ENCODE data around the gene ARAP2. TPM values are rescaled to one million over a fixed set of nuclear protein-coding genes. Genes with fewer than 3 reads are reported as not detected.

Gene ARAP2
- total RNA-seq, 1 experiment from 2014 or later, result 12.5 TPM

DNA sequence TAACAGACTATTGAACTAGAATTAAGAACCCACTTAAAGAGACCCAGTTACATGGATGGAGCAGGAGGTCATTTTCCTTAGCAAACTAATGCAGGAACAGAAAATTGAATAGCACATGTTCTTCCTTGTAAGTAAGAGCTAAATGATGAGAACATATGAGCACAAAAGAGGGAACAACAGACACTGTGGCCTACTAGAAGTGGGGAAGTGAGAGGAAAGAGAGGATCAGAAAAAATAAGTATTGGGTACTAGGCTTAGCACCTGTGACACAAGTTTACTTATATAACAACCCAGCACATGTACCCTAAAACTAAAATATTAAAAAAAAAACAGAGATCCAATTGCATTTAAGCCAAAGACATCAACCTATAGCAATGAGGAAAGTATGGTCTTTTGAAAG lies 26.2 kb downstream of the ARAP2 start:
- TF ChIP-seq EZH2phosphoT487 (IDR thresholded peaks at IDR 0.05; ENCODE audit: borderline replicate concordance, low read length), result no peak
- TF ChIP-seq, protein P1, sequence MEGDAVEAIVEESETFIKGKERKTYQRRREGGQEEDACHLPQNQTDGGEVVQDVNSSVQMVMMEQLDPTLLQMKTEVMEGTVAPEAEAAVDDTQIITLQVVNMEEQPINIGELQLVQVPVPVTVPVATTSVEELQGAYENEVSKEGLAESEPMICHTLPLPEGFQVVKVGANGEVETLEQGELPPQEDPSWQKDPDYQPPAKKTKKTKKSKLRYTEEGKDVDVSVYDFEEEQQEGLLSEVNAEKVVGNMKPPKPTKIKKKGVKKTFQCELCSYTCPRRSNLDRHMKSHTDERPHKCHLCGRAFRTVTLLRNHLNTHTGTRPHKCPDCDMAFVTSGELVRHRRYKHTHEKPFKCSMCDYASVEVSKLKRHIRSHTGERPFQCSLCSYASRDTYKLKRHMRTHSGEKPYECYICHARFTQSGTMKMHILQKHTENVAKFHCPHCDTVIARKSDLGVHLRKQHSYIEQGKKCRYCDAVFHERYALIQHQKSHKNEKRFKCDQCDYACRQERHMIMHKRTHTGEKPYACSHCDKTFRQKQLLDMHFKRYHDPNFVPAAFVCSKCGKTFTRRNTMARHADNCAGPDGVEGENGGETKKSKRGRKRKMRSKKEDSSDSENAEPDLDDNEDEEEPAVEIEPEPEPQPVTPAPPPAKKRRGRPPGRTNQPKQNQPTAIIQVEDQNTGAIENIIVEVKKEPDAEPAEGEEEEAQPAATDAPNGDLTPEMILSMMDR (conservative IDR thresholded peaks at IDR 0.05; ENCODE audit: low read depth, low read length), result no peak
- TF ChIP-seq EZH2 (IDR thresholded peaks at IDR 0.05; ENCODE audit: low read length, unreplicated experiment), result no peak
- Histone ChIP-seq H3K27me3 (ENCODE audit: low read length) (no peaks in the 10 kb centered on the region), H3K9me2 (replicated peaks; ENCODE audit: low read length) (no peaks in the 10 kb centered on the region), H3K79me2 (ENCODE audit: low read length) (peaks cover 46% of the 10 kb centered on the region), H3K9ac (ENCODE audit: low read length) (no peak overlapping the region), H3K27ac (ENCODE audit: low read length) (no peak overlapping the region), H3K36me3 (ENCODE audit: low read depth, low read length) (no peaks in the 10 kb centered on the region), H3K4me2 (ENCODE audit: low read length) (no peak overlapping the region), H3K9me3 (ENCODE audit: low read length) (no peaks in the 10 kb centered on the region), H2AFZ (ENCODE audit: low read length) (no peak overlapping the region), H3K4me3 (ENCODE audit: low read length) (no peak overlapping the region), H3K4me1 (ENCODE audit: insufficient read depth, low read length) (peaks cover 8% of the 10 kb centered on the region; the same call in 1 of the 2 replicates), H3F3A (ENCODE audit: low read length, unreplicated experiment) (no peaks in the 10 kb centered on the region), H4K20me1 (ENCODE audit: low read length) (0 out of 2 replicates have a peak, but pooled peaks cover 5% of the 10 kb centered on the region)
- DNase-seq (no peak), ATAC-seq (no peak)
- BruUV-seq (replicated peaks), result no TSS peak
- ChIA-PET POLR2A (ENCODE audit: unreplicated experiment) (no interaction called here), CTCF (no interaction called here)
- intact Hi-C loops (cut with micrococcal nuclease), result no loop called here

DNA sequence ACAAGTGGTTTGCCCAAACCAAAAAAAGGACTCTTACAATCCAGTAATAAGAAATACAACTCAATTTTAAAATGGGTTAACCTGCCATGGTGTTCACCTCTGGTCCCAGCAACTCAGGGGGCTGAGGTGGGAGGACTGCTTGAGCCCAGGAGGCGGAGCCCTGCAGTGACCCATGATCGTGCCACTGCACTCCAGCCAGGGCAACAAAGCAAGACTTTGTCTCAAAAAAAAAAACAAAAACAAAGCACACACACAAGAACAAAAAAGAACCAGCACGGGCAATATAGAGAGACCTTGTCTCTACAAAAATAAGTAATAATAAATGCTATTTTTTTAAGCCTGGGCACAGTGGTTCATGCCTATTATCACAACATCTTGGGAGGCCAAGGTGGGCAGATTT lies 28.7 kb downstream of the ARAP2 start:
- H3K9me2 ChIP-seq (replicated peaks; ENCODE audit: low read length), result no peaks in the 10 kb centered on the region
- ChIA-PET POLR2A (ENCODE audit: unreplicated experiment) (no interaction called here), CTCF (no interaction called here)
- TF ChIP-seq, protein P1 (conservative IDR thresholded peaks at IDR 0.05; ENCODE audit: low read depth, low read length), result no peak
- BruUV-seq (replicated peaks), result no TSS peak
- intact Hi-C loops (cut with micrococcal nuclease), result no loop called here
- H3K27ac ChIP-seq (ENCODE audit: low read length), result no peak overlapping the region
- no peaks in the 10 kb centered on the region for H3K9me3 ChIP-seq (ENCODE audit: low read length)
- H2AFZ ChIP-seq (ENCODE audit: low read length), result no peak overlapping the region
- no peaks in the 10 kb centered on the region for H3K36me3 ChIP-seq (ENCODE audit: low read depth, low read length)
- no peaks in the 10 kb centered on the region for H3K4me1 ChIP-seq (ENCODE audit: insufficient read depth, low read length)
- no peaks in the 10 kb centered on the region for H3F3A ChIP-seq (ENCODE audit: low read length, unreplicated experiment)
- ATAC-seq (no peak), DNase-seq (no peak)
- 0 out of 2 replicates have a peak, but pooled peaks cover 5% of the 10 kb centered on the region for H4K20me1 ChIP-seq (ENCODE audit: low read length)
- no peak overlapping the region for H3K4me2 ChIP-seq (ENCODE audit: low read length)
- no peaks in the 10 kb centered on the region for H3K27me3 ChIP-seq (ENCODE audit: low read length)
- H3K9ac ChIP-seq (ENCODE audit: low read length), result no peak overlapping the region
- H3K4me3 ChIP-seq (ENCODE audit: low read length), result no peak overlapping the region
- peaks cover 29% of the 10 kb centered on the region for H3K79me2 ChIP-seq (ENCODE audit: low read length)

DNA sequence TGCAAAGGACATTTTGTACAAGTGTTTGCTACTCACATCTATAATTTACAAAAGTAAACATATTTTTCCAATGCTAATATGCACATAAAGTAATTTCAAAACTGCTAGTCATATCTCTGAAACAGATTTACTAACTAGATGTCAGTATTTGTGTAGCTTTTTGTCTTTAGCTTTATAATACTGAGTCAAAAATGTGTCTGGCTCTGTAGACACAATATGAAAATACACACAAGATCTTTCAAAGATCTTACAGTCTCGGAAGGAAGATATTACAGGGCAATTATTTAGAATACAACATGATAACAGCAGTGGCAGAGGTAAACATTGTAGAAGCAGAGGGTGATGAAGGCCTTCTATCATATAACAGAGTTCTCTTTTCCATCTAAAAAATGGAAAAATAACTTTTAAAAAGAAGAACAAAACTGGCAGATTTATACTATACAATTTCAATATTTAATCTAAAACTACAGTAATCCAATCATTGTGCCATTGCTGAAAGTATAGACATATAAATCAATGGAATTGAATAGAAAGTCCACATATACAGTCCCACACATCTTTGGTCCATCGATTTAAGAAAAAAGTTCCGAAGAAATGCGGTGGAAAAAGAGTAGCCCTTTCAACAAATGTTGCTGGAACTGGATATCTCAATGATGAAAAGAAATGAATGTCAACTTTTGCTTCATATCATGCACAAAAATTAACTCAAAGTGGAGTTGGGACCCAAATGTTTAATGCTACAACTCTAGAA lies 29.4 kb downstream of the ARAP2 start:
- no peaks in the 10 kb centered on the region for H3K9me3 ChIP-seq (ENCODE audit: low read length)
- intact Hi-C loops (cut with micrococcal nuclease), result no loop called here
- H3K4me2 ChIP-seq (ENCODE audit: low read length), result no peak overlapping the region
- no peak overlapping the region for H2AFZ ChIP-seq (ENCODE audit: low read length)
- no peaks in the 10 kb centered on the region for H3K27me3 ChIP-seq (ENCODE audit: low read length)
- peaks cover 29% of the 10 kb centered on the region for H3K79me2 ChIP-seq (ENCODE audit: low read length)
- H3K4me1 ChIP-seq (ENCODE audit: insufficient read depth, low read length), result no peaks in the 10 kb centered on the region
- DNase-seq (no peak), ATAC-seq (no peak)
- no peaks in the 10 kb centered on the region for H3K9me2 ChIP-seq (replicated peaks; ENCODE audit: low read length)
- 0 out of 2 replicates have a peak, but pooled peaks cover 5% of the 10 kb centered on the region for H4K20me1 ChIP-seq (ENCODE audit: low read length)
- H3K27ac ChIP-seq (ENCODE audit: low read length), result no peak overlapping the region
- no peaks in the 10 kb centered on the region for H3F3A ChIP-seq (ENCODE audit: low read length, unreplicated experiment)
- H3K36me3 ChIP-seq (ENCODE audit: low read depth, low read length), result no peaks in the 10 kb centered on the region
- ChIA-PET POLR2A (ENCODE audit: unreplicated experiment) (interaction anchor here (0.5 kb wide), 1 partner anchor 883 kb away, joined by 3 read pairs; no protein-coding TSS in a partner anchor), CTCF (no interaction called here)
- no TSS peak for BruUV-seq (replicated peaks)
- no peak overlapping the region for H3K4me3 ChIP-seq (ENCODE audit: low read length)
- TF ChIP-seq, protein P1 (conservative IDR thresholded peaks at IDR 0.05; ENCODE audit: low read depth, low read length), result no peak
- no peak for TF ChIP-seq EZH2phosphoT487 (IDR thresholded peaks at IDR 0.05; ENCODE audit: borderline replicate concordance, low read length)
- TF ChIP-seq EZH2 (IDR thresholded peaks at IDR 0.05; ENCODE audit: low read length, unreplicated experiment), result no peak
- H3K9ac ChIP-seq (ENCODE audit: low read length), result no peak overlapping the region

All from PC-3 (cell line).